Raji (cell line): Measurements from ENCODE around the gene CWC27.

Experiments
- POLR2A ChIP-seq: IDR thresholded peaks from 2 replicates; pipeline ENCODE4 v1.6.1; 2011; ENCODE audit warnings: low read depth, low read length, control low read depth; ENCODE audit not compliant: insufficient read depth

CWC27 gene

GRCh38 chr5:64861281-64861680, 92.6 kb downstream of the CWC27 start:
- no peak for TF ChIP-seq POLR2A

DNA sequence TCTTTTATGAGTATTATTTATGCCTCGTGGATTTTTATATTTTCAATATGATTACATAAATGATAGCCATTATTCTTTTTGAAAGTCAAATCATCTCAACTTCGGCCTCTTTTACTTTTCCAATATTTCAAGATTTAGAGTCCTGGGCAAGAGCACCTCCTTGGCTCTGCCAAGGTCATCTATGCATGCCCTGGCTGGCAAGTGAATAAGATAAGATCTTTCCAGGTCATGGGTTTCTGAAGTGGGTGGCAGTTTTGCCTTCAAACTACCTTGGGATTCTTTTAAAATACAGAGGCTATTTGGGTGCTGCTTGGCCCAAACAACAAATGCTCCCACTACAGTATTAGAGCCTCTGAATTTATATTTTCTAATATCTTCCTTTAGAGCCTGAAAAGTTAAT, 95.4 kb downstream of the CWC27 start:
- no peak for TF ChIP-seq POLR2A

GRCh38 chr5:64865662-64866061, 96.9 kb downstream of the CWC27 start:
- TF ChIP-seq POLR2A: no peak

GRCh38 chr5:64869419-64869818, 100.7 kb downstream of the CWC27 start:
- no peak for TF ChIP-seq POLR2A

GRCh38 chr5:64872044-64872443, 103.3 kb downstream of the CWC27 start:
- TF ChIP-seq POLR2A: no peak

DNA sequence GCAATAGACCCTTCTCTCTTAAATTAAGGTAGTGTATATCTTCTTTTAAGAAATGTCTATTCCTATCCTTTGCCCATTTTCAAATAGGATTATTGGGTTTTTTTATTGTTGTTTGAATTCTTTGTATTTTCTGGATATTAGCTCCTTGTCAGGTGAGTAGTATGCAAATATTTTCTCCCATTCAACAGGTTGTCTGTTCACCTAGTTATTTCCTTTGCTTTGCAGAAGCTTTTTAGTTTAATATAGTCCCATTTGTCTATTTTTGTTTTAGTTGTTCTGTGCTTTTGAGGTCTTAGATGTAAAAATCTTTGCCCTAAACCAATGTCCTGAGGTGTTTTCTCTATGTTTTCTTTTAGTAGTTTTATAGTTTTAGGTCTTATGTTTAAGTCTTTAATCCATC, 104.7 kb downstream of the CWC27 start:
- TF ChIP-seq POLR2A: no peak

GRCh38 chr5:64874753-64875152, 106.0 kb downstream of the CWC27 start:
- TF ChIP-seq POLR2A: no peak

DNA sequence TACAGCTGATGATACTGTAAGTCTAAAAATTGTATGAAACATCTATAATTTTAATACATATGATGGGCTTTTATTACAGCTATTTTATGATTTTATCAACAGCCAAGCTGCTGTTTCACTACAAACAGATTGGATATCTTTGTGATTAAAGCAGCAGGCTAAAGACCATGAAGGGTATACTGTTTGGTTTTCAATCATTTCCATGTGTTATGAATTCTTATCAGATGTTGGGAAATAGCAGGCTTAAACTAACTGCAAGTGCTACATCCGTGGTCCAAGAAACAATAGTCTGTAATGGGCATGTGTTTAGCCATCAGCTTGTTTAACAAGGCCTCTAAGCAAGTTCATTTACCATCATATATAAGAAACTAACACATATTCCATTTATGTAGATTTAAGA, 107.5 kb downstream of the CWC27 start:
- no peak for TF ChIP-seq POLR2A

DNA sequence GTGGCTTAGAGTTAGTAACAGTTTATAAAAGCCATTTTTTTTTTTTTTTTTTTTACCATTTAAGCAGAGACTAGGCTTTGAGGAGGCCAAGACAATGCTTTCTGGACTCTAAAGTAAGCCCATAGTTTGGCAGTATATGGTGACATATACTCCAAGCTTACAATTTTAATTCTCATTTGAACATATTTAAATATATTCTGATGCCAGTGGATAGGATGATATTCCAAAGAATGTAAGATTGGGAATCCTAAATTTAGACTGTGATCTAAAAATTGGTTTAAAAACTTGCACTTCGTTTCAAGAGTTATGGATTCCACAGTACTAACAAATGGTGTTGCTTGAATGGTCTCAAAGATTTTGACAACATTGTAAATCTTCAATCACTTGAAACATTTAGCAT, 112.1 kb downstream of the CWC27 start:
- no peak for TF ChIP-seq POLR2A

DNA sequence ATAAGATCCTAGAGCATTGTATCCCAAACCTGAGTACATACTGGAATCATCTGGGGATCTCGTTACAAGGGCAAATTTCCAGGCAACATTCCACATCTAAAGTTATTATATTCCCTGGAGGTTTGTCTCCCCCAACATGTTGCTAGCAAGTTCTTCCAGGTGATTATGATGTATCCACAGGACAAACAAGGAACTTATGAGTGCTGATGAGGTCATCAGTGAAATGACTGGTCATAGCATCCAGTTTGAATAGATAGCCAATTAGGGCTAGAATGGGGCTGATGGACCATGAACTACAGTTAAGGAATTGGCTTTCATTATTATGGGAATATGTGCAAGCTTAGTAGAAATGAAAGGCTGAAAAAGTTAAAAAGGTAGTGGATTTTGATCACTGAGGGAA, 115.2 kb downstream of the CWC27 start:
- TF ChIP-seq POLR2A: no peak

DNA sequence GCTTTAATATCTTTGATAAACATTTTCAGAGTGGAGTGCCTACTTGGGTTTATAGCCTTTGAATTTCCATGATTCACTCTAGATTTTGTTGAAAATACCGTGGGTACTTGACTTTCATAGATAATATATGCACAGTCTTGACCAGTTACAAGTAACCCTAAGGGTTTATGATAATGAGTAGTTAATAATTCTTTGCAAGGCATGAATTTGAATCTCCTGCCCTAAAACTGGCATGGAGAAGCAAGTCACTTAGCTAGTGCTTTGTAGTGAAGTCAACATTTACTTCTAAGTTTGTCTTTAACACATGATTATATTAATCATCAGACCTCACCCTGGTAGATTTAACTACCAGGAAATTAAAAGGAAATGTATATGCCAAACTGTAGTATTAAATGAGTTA, 115.8 kb downstream of the CWC27 start:
- no peak for TF ChIP-seq POLR2A

GRCh38 chr5:64887910-64888309, 119.2 kb downstream of the CWC27 start:
- no peak for TF ChIP-seq POLR2A

DNA sequence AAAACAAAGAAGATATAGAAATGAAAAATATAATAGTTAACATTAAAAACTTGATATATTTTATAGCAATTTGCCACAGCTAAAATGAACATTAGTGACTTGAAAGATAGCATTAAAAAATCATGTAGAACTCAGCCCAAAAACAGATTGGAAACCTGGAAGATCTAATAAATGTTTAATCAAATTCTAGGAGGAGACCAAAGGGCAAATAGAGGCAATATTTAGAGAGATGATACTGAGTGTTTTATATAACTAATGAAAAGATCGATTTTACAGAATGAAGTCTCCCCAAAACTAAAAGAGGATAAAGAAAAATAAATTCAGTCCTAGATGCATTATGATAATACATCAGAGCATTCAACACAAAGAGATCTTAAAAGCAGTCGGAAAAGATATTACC, 127.0 kb downstream of the CWC27 start:
- no peak for TF ChIP-seq POLR2A

GRCh38 chr5:64899838-64900237, 131.1 kb downstream of the CWC27 start:
- TF ChIP-seq POLR2A: no peak

DNA sequence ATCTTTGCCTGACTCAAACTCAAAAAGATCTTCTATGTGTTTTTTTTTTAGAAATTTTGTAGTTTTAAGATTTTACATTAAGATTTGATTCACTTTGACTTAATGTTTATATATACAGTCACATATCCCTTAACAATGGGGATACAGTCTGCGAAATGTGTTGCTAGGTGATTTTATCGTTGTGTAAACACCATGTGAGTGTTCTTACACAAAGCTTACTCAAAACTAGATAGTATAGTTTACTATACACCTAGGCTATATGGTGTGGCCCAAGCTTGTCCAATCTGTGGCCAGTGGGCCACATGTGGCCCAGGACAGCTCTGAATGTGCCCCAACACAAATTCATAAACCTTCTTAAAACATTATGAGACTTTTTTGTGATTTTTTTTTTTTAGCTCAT, 131.9 kb downstream of the CWC27 start:
- TF ChIP-seq POLR2A: no peak

DNA sequence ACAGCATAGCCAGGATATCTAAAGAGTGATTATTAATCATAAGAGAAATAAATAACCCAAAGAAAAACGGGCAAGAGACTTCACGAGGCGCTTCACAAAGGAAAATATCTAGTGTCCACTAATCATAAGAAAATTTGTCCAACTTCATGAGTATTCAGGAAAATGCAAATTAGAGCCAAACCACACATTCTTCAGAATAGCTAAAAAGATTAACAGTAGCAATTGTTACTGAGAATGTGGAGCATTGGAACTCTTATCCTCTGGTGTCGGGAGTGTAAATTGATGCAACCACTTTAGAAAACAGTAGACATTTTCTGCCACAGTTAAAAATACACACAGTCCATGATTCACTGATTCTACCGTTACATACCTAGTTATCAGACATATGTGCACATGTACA, 145.7 kb downstream of the CWC27 start:
- TF ChIP-seq POLR2A: no peak

DNA sequence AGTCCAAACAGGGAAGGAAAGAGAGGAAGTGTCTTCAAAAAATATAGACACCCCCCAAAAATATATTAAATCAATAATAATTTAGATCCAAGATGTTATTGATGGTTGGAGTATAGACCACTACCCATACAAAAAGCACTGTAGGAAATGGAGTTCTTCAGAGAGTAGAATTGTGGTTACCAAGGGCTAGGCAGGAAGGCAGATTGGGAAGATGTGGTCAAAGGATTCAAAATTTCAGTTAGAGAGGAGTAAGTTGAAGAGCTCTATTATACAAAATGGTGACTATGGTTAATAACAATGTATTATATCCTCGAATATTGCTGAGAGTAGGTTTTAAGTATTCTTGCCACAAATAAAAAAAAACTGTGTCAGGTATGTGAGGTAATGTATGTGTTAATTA, 149.4 kb downstream of the CWC27 start:
- no peak for TF ChIP-seq POLR2A

GRCh38 chr5:64921386-64921785, 152.7 kb downstream of the CWC27 start:
- no peak for TF ChIP-seq POLR2A

- TF ChIP-seq POLR2A: no peak
Measured at GRCh38 chr5:64923151-64923685, 154.5 kb downstream of the CWC27 start.

DNA sequence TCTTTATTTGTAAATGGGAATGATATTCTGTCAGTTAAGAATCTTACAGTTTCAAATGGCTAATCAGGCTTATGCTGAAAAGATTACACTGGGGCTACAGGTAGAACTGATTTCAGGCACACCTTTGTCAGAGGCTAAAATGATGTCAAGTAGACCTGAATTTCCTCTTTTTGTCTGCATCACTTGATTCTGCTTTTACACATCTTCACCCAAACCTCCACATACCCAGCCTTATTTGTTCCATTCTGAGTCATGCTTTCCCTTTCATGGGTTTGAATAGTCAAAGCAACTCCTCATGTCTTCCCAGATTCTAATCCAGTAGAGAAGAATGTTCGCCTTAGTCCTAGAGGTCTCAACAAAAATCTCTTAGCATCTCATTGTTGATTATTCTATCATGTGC, 156.4 kb downstream of the CWC27 start:
- TF ChIP-seq POLR2A: no peak
